Liver (tissue), 2 donors: Measurements from ENCODE around the gene POLR2C.

Experiments used
- TF ChIP-seq, protein P1 (sequence below): fragments of 150-350 bp; IDR thresholded peaks from 2 replicates; pipeline ENCODE4 v1.5.1; 2017; ENCODE audit warnings: improper control_type of control experiment, low read depth, low read length; ENCODE audit not compliant: missing input control
- TF ChIP-seq, protein P2 (sequence below): IDR thresholded peaks from 2 replicates; pipeline ENCODE4 v1.6.1; 2016; ENCODE audit warnings: antibody characterized with exemption
- donor health status: healthy.

DNA sequence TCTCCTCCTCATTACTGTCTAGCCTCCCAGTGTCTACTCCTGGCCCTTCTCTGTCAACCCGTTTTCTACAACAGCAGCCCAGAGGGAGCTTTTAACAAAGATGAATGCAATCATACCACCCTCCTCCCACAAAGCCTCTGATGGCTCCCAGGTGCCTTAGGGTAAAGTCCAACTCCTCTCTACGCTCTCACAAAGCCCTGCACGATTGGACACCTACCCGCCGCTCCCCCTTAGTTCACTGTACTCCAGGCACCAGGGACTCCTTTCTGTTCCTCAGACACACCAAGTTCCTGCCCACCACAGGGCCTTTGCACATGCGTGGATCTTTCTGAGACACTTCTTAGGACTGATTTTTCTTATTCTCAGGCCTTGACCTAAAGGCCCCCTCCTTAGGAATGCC is 56.4 kb downstream of the POLR2C start:
- TF ChIP-seq, protein P1, sequence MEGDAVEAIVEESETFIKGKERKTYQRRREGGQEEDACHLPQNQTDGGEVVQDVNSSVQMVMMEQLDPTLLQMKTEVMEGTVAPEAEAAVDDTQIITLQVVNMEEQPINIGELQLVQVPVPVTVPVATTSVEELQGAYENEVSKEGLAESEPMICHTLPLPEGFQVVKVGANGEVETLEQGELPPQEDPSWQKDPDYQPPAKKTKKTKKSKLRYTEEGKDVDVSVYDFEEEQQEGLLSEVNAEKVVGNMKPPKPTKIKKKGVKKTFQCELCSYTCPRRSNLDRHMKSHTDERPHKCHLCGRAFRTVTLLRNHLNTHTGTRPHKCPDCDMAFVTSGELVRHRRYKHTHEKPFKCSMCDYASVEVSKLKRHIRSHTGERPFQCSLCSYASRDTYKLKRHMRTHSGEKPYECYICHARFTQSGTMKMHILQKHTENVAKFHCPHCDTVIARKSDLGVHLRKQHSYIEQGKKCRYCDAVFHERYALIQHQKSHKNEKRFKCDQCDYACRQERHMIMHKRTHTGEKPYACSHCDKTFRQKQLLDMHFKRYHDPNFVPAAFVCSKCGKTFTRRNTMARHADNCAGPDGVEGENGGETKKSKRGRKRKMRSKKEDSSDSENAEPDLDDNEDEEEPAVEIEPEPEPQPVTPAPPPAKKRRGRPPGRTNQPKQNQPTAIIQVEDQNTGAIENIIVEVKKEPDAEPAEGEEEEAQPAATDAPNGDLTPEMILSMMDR = no peak
- TF ChIP-seq, protein P2, sequence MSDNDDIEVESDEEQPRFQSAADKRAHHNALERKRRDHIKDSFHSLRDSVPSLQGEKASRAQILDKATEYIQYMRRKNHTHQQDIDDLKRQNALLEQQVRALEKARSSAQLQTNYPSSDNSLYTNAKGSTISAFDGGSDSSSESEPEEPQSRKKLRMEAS = no peak
